Keratinocyte (primary cell): ENCODE results near the gene BCAS4. TPM values are rescaled to one million over a fixed set of nuclear protein-coding genes. Genes with fewer than 3 reads are reported as not detected.

Source experiments
- DNase-seq: peaks from one replicate; pipeline ENCODE4 v3.0.0-alpha.2; 2011; ENCODE audit warnings: low read depth, missing footprints, low spot score
- FAIRE-seq: peaks from 2 replicates; lab custom pipeline; 2011; peaks lifted over from hg19 to GRCh38; lab: Jason Lieb, UNC
- H2AFZ ChIP-seq: 2 replicates; pipeline ENCODE4 v1.6.0; 2012; ENCODE audit warnings: low read length, control low read depth, inconsistent platforms; ENCODE audit not compliant: control insufficient read depth
- H3K27ac ChIP-seq: 2 replicates; pipeline ENCODE4 v1.5.1; 2011; ENCODE audit warnings: low read length; ENCODE audit not compliant: control insufficient read depth, insufficient read depth
- H3K27me3 ChIP-seq: 3 replicates; pipeline ENCODE4 v1.6.0; 2011; ENCODE audit warnings: low read length; ENCODE audit not compliant: control insufficient read depth, insufficient read depth; ENCODE audit errors: extremely low read depth
- H3K36me3 ChIP-seq, 2 experiments: 2 replicates in 1 of 2; 3 replicates in 1 of 2; pipeline ENCODE4 v1.5.1; 2011; ENCODE audit warnings: low read length in 2 of 2, mild to moderate bottlenecking in 1 of 2; ENCODE audit not compliant: control insufficient read depth in 2 of 2, insufficient read depth in 2 of 2; ENCODE audit errors: extremely low read depth in 1 of 2
- H3K4me1 ChIP-seq: 3 replicates; pipeline ENCODE4 v1.5.1; 2011; ENCODE audit warnings: low read length; ENCODE audit not compliant: control insufficient read depth, insufficient read depth; ENCODE audit errors: extremely low read depth
- H3K4me2 ChIP-seq: 3 replicates; pipeline ENCODE4 v1.6.0; 2011; ENCODE audit warnings: low read depth, low read length; ENCODE audit not compliant: control insufficient read depth, insufficient read depth; ENCODE audit errors: extremely low read depth
- H3K4me3 ChIP-seq, 3 experiments: fragments of 200-600 bp in 1 of 3; sonication (generic) in 1 of 3; 2 replicates in 2 of 3; 3 replicates in 1 of 3; pipeline ENCODE4 v1.5.1; 2011 to 2016; ENCODE audit warnings: low read length in 3 of 3, mild to moderate bottlenecking in 3 of 3, control low read depth in 2 of 3, inconsistent platforms in 1 of 3, low read depth in 1 of 3, mixed read lengths in 1 of 3, mixed run types in 1 of 3, moderate library complexity in 1 of 3; ENCODE audit not compliant: control insufficient read depth in 2 of 3, insufficient read depth in 2 of 3; ENCODE audit errors: extremely low read depth in 1 of 3
- H3K79me2 ChIP-seq: 2 replicates; pipeline ENCODE4 v1.6.0; 2012; ENCODE audit warnings: low read length; ENCODE audit not compliant: control insufficient read depth, insufficient read depth
- H3K9ac ChIP-seq: 3 replicates; pipeline ENCODE4 v1.6.0; 2011; ENCODE audit warnings: low read length; ENCODE audit not compliant: control insufficient read depth, insufficient read depth; ENCODE audit errors: extremely low read depth
- H3K9me1 ChIP-seq: 3 replicates; pipeline ENCODE4 v1.6.0; 2011; ENCODE audit warnings: low read length; ENCODE audit not compliant: control insufficient read depth, insufficient read depth; ENCODE audit errors: extremely low read depth
- H3K9me3 ChIP-seq: 2 replicates; pipeline ENCODE4 v1.5.1; 2012; ENCODE audit warnings: low read depth, low read length; ENCODE audit not compliant: control insufficient read depth
- H4K20me1 ChIP-seq: 3 replicates; pipeline ENCODE4 v1.6.0; 2011; ENCODE audit warnings: low read length; ENCODE audit not compliant: control insufficient read depth, insufficient read depth; ENCODE audit errors: extremely low read depth
- CTCF ChIP-seq, 3 experiments: IDR thresholded peaks in 1 of 3; conservative IDR thresholded peaks in 1 of 3; optimal IDR thresholded peaks in 1 of 3; 2 replicates in 2 of 3; 3 replicates in 1 of 3; pipeline versions ENCODE3 to v1.5.1; 2011; ENCODE audit warnings: low read length in 3 of 3, mild to moderate bottlenecking in 3 of 3, moderate library complexity in 2 of 3, control low read depth in 1 of 3, inconsistent platforms in 1 of 3; ENCODE audit not compliant: insufficient read depth in 2 of 3; ENCODE audit errors: extremely low read depth in 1 of 3
- EZH2 ChIP-seq: IDR thresholded peaks from one replicate; pipeline ENCODE4 v1.6.1; 2012; ENCODE audit warnings: inconsistent platforms, mild to moderate bottlenecking, low read length, moderate library complexity
- dilution Hi-C: fragments of 300-500 bp; cut with MboI; formaldehyde crosslinking; loops from one replicate; pipeline ENCODE4 v1.7.0; 2020; ENCODE audit warnings: low sequenced_read_pairs; ENCODE audit not compliant: extremely low pct_ligation_motif_present
- polyA plus RNA-seq, 5 experiments: library from polyadenylated mRNA; depleted of rRNA in 3 of 5; stranded (reverse) in 3 of 5; stranded (forward) in 1 of 5; unstranded in 1 of 5; fragments of >200 nt; gene quantifications; 1 replicate in 1 of 5; 2 replicates in 3 of 5; 3 replicates in 1 of 5; pipeline versions ENCODE4 v1.2.1 to v1.2.3, GENCODE V29; 2011 to 2012; ENCODE audit warnings: missing spikeins in 2 of 5, low read depth in 1 of 5, low replicate concordance in 1 of 5

The BCAS4 gene
- polyA plus RNA-seq, 1 donor (not counting 4 experiments of a cell fraction or from before 2014, with no cell fraction given): 13.8 TPM

- Histone ChIP-seq H3K79me2 (no peaks in the 10 kb centered on the region), H3K27me3 (no peaks in the 10 kb centered on the region), H3K9me3 (no peaks in the 10 kb centered on the region), H3K4me2 (no peak overlapping the region), H3K36me3 (no peaks in the 10 kb centered on the region), H4K20me1 (no peaks in the 10 kb centered on the region), H3K9me1 (no peaks in the 10 kb centered on the region), H3K4me1 (peaks cover 28% of the 10 kb centered on the region), H2AFZ (no peak overlapping the region), H3K9ac (no peak overlapping the region), H3K4me3 (no peak overlapping the region), H3K27ac (no peak overlapping the region)
- dilution Hi-C loops: no loop called here
- DNase-seq (no peak), FAIRE-seq (no peak)
- no peak for TF ChIP-seq CTCF (optimal IDR thresholded peaks at IDR 0.05 in 1 of 3, IDR thresholded peaks at IDR 0.05 in 1 of 3, conservative IDR thresholded peaks at IDR 0.05 in 1 of 3; ENCODE audit: extremely low read depth in 1 of 3, insufficient read depth in 2 of 3, low read length in 3 of 3)
- TF ChIP-seq EZH2: no peak
These were observed 35.2 kb upstream of the BCAS4 start for GRCh38 chr20:50759678-50760077.

- dilution Hi-C loops: no loop called here
- no peaks in the 10 kb centered on the region for H3K36me3 ChIP-seq
- H3K27ac ChIP-seq: peak overlapping the region; percentile 89
- DNase-seq: no peak
- TF ChIP-seq EZH2: no peak
- no peak for TF ChIP-seq CTCF (optimal IDR thresholded peaks at IDR 0.05 in 1 of 3, IDR thresholded peaks at IDR 0.05 in 1 of 3, conservative IDR thresholded peaks at IDR 0.05 in 1 of 3; ENCODE audit: extremely low read depth in 1 of 3, insufficient read depth in 2 of 3, low read length in 3 of 3)
- FAIRE-seq: no peak
- peaks cover 28% of the 10 kb centered on the region for H3K4me1 ChIP-seq
- no peaks in the 10 kb centered on the region for H3K9me3 ChIP-seq
- H3K4me3 ChIP-seq: peak overlapping the region in 1 of 3 experiments; percentile 25
- peak overlapping the region; percentile 76 for H3K4me2 ChIP-seq
- no peaks in the 10 kb centered on the region for H3K79me2 ChIP-seq
- H3K9me1 ChIP-seq: no peaks in the 10 kb centered on the region
- no peaks in the 10 kb centered on the region for H4K20me1 ChIP-seq
- peak overlapping the region; percentile 71 for H3K9ac ChIP-seq
- H3K27me3 ChIP-seq: no peaks in the 10 kb centered on the region
- no peak overlapping the region for H2AFZ ChIP-seq
These were observed 32.8 kb upstream of the BCAS4 start for GRCh38 chr20:50762045-50762422.
